ENCODE measurements around the gene FAM20C.
"Not testable (repeated sequence)": the region's sequence is repeated elsewhere in the genome, so short reads cannot be mapped to it uniquely, and the experiment has no call there.

The FAM20C gene

DNA sequence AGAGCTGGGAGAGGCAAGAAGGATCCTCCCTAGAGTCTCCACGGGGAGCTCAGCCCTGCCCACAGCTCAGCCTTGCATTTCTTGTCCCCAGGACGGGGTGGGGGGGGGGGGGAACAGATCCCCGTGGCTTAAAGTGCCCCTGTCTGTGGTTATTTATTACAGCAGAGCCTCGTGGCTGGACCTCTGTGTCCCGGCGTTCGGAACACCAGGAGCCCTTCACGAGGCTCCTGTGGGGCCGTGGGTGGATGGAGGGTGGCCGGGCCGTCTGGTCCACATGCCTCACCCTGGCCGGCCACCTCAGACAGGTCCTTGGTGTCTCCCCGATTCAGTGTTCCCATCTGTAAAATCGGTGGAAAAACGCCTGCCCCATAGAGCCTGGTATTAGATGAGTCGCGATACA, 37.9 kb downstream of the FAM20C start:
- no peak for DNase-seq

DNA sequence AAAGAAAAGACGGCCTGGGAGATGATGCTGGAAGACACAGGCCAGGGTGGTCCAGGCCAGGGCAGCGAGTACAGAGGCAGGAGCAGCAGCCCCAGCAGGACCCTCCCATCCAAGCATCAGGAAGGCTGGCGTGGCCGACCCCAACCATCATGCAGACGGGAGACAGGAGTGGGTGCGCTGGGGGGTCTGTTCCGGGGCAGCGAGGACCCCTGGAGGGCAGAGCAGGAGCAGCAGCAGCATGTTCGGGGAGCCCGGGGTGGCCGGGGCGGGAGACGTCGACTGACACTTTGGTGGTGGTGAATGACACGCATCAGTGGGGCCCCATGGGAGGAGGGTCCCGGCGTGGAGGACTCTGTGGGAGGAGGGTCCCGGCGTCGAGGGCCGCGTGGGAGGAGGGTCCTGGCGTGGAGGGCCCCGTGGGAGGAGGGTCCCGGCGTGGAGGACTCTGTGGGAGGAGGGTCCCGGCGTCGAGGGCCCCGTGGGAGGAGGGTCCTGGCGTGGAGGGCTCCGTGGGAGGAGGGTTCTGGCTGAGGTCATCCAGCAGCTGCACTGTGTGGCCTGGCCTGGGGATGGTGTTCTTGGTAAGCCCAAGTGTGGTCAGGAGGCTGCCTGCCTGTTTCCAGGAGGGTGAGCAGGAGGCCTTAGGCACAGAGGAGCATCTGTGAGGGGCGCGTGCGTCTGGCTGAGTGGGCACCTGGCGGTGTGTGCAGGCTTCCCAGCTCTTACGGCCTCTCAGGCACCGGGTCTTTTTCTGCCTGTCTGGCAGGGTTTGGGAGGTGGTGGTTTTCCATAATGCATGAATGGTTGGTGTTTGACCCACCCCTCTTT, 38.9 kb downstream of the FAM20C start:
- no peak for DNase-seq

DNA sequence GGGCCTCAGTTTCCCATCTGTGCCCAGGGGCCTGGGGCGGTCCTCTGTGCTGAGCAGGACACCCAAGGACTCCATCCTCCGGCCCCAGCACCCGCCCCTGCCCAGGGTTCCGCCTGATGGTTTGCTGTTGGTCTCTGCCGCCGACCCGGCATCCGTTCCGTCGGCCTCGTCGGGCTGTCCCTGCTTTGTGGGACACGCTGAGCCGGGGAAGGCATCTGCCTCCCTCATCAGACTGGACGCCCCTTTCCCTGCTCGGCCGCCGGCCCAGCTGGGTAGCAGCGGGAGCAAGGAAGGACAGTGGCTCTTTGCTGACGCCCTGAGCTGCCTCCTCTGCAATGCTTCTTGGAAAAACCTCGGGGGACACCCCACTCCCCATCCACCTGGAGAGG, 39.5 kb downstream of the FAM20C start:
- DNase-seq: no peak

DNA sequence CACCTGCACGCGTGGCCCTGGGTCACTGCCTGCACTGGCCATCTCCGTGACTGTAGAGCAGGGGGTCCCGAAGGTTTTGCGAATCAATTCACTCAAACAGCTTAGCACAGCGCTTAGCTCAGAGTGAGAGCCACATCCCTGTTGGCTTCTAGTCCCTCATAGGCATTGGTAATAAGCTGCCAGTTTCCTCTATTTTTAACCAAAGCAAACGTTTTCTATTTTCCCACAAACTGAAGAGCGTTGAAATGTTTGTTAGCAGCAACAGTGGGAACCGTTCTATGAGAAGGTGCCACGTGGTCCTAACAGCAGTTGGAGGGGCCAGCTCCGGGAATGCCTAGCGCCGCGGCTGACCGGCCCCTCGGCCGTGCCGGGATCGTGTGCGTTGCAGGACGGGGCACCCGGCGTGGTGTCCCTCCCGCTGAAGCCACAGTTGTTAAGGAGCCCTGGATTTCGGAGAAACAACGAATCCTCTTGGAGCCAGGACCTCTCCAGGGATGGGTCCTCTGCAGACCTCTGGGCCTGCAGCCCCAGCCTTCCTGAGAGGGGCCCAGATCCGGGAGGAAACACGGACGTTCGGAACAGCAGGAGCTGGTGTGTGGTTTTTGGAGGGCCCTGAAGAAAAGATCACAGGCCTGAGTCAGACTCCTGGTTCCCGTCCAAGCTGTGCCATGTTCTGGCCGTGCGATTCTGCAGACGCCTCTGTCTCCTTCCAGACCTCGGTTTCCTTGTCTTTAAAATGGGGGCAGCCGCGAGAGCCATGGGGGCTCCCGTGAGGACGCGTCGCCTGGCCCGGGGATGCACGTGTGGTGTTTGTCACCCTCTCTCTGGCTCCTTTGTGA, 40.3 kb downstream of the FAM20C start:
- no peak for DNase-seq

DNA sequence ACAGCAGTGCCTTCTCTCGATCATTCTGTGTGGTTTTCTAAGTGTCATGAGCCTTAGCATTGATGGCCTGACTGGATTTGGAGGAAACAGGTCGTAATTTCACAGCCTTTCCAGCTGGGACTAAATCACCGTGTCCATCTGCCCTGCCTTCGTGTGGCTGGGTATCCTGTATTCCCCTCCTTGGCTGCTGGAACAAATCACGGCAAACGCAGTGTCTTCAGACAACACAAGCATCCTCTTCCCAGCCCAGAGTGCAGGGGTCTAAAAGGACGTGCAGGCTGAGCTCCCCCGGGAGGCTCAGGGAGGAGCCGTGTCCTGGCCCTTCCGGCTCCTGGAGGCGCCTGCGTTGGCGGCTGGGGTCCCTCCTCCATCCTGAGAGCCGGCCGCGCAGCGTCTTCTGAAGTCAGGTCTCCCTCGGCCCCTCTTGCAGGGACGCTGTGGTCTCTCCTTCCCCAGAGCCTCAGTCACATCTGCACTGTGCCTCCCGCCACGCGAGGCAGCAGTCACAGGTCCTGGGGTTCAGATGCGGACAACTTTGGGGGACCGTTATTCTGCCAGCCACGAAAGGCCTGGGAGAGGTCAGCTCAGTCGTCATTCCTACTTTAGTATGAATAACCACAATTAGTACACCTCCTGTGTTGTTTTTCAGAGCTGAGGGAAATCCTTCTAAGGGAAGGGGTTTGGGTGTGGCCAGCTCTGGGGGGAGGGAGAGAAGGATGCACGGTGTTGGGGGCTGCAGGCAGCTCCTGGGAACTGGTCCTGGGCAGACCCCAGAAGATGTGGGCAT, 41.1 kb downstream of the FAM20C start:
- no peak for DNase-seq

DNA sequence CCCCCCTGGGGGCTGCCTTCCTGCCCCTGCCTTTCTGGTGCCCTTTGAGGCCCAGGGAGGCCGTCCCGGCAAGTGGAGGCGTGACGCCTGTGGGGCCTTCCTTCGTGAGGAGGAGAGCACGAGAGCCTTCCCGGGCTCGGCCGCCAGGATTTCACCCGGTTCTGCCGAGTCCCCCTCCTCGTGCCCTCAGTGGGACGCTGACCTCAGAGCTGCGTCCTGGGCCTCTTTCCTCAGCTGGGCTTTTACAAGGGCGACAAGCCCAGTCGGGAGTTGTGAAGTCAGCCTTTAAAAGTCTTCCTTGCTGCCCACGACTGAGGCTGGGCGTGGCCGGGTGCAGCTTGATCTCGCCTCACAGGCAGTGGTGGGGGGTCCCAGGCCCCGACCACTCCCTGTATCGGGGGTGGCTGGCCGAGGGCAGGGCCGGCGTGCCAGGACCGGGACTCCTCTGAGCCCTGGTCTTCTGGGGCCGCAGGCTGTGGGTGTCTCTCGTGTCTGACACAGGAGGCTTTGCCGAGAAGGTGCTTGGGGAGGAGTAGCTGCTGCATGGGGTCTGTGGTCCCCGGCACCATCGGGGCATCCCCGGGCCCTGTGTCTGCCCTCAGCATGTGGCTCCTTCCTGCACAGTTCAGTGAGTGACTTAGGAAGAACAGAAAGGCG, 41.8 kb downstream of the FAM20C start:
- no peak for DNase-seq

DNA sequence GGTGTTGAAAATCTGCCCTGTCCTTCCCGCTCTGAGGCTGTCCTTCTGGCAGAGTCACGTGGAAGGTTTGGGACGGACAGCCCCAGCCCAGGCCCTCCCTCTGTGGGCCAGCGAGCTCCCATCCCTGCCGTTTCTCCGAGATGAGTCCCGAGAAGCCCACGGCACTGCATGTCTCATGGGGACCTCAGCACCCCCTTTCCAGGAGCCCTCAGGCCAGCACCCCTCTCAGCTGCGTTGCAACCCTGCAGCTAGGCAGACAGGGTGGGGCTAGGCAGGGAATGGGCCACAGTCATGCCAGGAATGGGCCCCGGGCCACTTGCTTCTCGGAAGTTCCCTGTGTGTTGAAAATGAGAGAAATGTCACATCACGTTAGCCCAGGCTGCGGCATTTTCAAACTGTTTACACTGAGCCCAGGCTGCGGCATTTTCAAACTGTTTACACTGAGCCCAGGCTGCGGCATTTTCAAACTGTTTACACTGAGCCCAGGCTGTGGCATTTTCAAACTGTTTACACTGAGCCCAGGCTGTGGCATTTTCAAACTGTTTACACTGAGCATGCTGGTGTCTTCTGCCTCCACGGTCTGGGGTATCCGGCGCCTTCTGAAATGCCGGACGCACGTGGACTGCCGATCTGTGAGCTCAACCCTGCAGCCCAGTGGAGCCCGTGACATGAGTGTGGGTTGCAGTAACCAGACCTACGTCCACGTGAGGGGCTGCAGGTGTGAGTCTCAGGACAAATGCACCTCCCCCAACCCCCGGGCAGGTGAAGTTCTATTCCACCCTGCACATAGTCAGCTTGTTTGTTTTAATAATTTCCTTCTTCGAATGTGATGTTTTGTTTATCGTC, 42.6 kb downstream of the FAM20C start:
- no peak for DNase-seq

DNA sequence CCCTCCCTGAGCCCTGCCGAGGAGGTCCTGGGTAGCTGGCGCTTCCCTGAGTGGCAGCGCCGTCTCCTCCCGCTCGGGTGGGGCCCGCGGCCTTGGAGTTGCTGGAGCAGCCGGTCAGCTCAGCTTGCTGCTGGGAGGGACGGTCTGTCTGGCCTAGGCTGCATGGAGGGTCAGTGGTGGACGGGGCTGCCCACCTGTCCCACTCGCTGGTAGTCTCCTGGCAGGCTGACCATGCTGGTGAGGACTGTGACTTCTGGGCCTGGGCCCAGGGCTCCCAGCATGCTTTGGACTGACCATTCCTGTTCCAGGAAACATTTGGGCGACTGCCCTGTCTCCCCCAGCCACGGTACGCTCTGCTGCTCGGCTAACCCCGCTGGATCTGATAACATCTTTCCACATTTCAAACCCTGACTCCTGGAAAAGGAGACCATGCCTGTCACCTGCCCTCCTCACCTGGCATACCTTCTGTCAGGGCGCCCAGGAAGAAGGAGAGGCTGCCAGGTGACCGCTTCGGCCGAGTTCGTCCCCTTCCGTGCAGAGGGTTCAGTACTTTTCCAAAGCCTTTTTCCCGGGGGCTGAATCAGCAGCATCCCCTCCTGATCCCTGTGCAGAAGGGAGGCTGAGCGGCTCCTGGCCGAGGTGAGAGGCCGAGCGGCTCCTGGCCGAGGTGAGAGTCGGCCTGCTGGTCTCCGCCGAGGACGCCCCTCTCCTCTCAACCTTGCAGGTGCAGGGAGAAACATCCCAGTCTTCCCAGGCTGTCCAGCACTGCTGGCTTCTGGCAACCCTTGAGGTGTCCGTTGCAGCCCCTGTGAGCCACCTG, 43.4 kb downstream of the FAM20C start:
- no peak for DNase-seq

DNA sequence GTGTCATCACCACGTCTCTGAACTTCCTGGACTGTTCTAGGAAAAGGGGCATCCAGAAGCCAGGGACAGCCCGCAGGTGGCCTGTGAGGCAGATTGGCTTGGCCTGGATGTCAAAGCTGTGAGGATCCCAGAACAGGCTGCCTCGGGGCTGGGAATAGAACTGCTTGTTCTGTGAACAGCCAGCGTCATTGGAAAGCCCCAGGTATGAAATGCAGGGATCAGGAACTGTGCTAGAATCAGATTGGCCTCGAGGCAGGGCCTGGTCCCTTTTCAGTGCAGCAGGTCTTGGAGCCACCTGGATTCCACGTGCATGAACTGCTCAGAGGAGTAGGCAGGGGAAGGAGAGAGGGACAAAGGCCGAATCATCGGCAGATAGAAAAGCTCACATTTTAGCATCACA, 44.6 kb downstream of the FAM20C start:
- no peak for DNase-seq

DNA sequence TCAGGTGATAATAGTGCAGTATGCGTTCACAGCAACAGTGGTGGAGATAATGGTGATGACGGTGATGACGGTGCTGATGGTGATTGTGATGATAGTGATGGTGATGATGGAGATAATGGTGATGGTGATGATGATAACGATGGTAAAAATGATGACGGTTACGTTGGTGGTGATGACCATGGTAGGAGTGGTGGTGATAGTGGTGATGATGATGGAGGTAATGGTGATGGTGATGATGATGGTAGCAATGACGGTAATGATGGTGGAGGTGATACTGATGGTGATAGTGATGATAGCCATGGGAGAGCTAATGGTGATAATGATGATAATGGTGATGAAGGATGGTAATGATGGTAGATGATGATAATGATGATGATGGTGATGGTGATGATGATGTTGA, 45.0 kb downstream of the FAM20C start:
- DNase-seq: no peak

DNA sequence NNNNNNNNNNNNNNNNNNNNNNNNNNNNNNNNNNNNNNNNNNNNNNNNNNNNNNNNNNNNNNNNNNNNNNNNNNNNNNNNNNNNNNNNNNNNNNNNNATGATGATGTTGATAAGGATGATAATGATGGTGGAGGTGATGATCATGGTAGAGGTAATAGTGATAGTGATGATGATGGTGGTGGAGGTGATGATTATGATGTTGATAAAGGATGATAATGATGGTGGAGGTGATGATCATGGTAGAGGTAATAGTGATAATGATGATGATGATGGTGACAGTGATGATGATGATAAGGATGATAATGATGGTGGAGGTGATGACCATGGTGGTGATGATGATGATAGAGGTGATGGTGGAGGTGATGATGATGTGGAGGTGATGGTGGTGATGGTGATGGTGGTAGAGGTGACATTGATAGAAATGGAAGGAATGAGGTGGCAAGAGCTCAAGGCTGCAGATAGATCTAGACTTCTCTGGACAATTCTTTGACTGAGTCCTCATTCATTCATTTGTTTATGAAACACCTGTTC, 47.8 kb downstream of the FAM20C start:
- DNase-seq: no peak

DNA sequence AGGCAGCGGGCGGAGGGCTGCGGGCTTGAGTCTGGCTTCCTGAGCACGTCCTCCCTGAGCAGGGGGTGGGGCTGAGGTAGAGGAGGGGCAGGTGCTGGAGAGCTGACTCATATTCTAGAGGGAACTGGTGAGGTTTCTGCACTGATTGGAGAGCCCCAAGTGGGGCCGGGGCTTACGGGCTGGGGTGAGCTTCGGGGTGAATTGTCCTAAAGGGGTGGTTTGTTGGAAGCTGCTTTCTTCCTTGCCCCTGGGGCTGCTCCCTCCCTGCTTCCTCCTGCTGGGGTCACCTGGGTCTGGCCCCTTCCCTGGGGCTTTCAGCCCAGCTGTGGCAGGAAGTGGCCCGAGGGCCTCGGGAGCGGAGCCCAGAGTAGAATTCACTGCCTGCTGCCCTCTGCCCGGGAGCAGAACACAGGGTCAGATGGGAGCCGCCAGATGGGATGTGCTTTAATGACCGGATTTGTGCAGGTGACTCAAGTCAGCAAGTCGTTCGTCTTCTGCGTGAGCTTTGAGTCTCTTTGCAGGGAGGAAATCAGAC, 48.6 kb downstream of the FAM20C start:
- no peak for DNase-seq

DNA sequence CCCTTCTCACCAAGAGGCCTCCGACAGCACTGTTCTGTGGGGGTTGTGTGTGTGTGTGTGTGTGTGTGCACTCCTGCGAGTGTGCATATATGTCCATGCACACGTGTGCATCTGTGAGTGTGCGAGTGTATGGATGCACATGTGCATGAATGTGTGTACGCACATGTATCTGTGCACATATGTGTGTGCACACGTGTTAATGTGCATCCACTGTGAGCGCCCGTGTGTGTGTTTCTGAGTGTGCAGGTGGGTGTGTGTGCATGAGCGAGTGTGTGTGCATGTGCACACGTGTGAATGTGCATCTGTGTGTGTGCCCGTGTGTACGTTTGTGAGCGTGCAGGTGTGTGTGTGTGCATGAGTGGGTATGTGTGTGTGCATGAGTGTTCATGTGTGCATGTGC, 49.1 kb downstream of the FAM20C start:
- no peak for DNase-seq

DNA sequence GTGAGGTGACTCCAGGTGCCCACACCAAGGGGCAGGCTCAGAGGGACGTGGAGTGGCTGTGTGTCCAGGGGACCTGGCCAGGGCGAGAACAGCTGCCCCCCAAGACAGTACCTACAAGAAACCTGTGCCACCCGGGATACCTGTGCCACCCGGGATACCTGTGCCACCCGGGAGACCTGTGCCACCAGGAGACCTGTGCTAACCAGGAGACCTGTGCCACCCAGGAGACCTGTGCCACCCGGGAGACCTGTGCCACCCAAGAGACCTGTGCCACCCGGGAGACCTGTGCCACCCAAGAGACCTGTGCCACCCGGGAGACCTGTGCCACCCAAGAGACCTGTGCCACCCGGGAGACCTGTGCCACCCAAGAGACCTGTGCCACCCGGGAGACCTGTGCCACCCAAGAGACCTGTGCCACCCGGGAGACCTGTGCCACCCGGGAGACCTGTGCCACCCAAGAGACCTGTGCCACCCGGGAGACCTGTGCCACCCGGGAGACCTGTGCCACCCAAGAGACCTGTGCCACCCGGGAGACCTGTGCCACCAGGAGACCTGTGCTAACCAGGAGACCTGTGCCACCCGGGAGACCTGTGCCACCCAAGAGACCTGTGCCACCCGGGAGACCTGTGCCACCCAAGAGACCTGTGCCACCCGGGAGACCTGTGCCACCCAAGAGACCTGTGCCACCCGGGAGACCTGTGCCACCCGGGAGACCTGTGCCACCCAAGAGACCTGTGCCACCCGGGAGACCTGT, 50.6 kb downstream of the FAM20C start:
- DNase-seq: not testable (repeated sequence)

DNA sequence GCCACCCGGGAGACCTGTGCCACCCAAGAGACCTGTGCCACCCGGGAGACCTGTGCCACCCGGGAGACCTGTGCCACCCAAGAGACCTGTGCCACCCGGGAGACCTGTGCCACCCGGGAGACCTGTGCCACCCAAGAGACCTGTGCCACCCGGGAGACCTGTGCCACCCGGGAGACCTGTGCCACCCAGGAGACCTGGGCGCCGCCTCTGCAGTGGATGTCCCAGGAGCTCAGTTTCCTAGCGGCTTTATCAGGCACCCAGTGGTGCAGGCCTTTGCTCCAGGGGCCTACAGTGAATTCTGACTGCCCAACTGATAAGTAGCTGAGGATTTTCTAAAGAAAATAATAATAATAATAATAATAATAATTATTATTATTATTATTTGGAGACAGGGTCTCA, 51.2 kb downstream of the FAM20C start:
- not testable (repeated sequence) for DNase-seq

DNA sequence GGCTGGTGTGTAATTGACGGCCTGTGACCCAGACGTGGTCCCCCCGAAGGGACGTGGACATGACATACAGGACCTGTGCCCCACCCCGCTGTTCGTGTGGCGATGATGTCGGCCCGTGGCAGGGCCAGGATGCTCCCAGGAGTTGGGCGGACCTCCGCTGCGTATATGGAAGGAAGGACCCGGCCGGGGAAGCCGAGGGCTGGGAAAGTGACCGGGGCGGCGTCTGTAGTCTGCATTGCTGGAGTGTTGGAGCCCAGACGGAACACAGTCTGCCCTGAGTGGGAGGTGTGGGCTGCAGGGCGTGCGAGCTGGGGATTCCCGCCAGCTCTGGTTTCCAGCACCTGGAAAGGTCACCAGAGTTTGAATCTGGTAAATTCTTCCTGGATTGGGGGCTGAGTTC, 52.6 kb downstream of the FAM20C start:
- no peak for DNase-seq

DNA sequence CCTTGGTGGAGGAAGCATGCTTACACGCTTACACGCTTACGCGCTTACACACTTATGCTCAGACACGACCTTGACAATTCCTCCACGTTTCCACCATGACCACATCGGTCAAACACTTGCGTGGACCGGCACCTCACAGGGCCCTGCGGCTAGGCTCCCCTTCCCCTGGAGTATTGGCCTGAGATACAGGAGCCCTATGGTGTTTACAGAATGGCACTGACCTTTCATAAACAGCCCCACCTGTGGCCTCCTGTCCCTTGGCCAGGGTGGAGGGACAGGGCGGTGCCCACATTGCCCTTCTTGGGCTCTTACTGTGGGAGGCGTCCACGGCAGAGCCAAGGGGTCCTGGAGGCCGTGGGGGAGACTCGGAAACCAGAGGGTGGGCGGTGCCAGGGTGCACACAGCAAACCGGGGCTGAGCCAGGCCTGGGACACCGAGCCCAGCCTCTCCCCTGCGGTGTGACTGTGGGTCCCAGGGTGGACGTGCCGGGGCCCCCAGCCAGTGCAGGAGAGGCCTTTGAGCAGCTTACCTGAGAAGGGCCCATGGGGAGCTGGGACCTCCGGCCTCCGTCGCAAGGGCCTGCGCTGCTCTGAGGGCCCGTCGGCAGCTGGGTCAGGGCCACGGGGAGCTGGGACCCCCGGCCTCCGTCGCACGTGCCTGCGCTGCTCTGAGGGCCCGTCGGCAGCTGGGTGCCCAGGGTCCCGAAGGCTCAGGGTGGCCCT, 53.4 kb downstream of the FAM20C start:
- no peak for DNase-seq

DNA sequence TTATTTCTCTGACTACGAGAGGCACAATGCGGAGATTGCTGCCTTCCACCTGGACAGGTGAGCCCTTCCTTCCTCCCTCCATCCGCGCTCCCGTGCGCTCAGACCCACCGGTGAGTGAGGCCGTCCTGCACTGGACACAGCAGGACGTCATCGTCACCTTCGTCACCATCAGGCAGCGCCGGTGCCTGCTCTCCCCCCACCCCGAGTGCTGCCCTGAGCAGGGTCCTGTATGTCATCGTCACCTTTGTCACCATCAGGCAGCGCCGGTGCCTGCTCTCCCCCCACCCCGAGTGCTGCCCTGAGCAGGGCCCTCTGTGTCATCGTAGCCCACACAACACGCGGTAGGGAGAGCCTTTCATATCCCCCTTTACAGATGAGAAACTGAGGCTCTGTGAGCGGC, 54.1 kb downstream of the FAM20C start:
- no peak for DNase-seq

DNA sequence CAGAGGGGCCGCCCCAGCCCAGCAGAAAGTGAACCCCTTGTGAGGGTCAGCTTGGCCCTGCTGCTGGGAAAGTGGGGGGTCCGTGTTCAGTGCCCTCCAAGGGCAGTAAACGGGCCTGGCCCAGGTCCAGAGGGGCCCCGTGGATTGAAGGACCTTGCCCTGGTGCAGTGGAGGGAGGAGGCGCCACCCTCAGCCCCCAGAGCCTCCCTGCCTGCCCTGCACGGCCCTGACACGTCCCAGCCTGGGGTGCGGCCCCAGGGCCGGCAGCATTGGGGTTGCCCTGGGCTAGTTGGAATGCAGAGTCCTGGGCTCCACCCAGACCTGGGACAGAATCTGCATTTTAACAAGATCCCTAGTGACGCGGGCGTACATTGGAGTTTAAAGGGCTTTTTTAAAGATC, 54.8 kb downstream of the FAM20C start:
- no peak for DNase-seq
